ENCODE data around the gene TCTN2. TPM values are rescaled to one million over a fixed set of nuclear protein-coding genes. Genes with fewer than 3 reads are reported as not detected.

Gene TCTN2
- 6.6 TPM for total RNA-seq
- long read RNA-seq, partial matches to known transcripts = 2 of 4 reads
- long read RNA-seq, other reads (novel, unspliced or antisense) = 2 of 4 reads

DNA sequence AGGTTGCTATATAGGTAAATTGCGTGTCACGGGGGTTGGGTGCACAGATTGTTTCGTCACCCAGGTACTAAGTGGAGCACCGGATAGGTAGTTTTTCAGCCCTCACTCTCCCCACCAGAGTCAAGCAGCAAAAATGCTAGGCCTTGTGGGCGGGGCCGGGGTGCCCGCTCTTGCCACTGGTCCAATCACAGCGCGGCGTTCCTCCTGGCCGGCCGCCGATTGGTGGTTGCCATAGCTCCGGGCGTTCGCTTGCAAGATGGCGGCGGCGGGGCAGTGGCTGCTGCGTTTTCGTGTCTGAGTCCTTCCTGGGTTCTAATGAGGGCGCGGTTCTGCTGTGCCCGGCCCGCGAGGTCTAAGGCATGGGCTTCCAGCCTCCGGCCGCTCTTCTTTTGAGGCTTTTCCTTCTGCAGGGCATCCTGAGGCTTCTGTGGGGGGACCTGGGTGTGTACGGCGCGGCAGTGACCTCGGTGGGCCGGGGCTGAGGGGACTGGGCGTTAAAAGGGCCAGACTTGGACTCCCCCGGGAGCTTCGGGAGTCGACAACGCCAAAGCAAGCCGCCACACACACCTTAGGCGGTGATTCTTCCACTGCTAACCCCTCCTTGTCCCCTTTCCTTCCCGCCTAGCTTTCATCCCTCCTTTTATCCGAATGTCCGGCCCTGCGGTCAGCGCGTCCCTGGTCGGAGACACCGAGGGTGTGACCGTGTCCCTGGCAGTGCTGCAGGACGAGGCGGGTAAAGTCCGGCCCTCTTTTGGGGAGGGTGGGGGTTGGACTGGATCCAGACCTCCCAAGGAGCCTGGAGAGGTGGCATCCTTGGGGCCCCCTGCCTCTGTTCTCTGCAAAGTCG is at the start of gene TCTN2:
Gene TCTN2, plus strand, starts transcription at position 232 of the 847 bp plus-strand sequence. Its CDS starts 128 bp downstream, at position 360.
- DNase-seq (ENCODE audit: low spot score) = peak; percentile 97

DNA sequence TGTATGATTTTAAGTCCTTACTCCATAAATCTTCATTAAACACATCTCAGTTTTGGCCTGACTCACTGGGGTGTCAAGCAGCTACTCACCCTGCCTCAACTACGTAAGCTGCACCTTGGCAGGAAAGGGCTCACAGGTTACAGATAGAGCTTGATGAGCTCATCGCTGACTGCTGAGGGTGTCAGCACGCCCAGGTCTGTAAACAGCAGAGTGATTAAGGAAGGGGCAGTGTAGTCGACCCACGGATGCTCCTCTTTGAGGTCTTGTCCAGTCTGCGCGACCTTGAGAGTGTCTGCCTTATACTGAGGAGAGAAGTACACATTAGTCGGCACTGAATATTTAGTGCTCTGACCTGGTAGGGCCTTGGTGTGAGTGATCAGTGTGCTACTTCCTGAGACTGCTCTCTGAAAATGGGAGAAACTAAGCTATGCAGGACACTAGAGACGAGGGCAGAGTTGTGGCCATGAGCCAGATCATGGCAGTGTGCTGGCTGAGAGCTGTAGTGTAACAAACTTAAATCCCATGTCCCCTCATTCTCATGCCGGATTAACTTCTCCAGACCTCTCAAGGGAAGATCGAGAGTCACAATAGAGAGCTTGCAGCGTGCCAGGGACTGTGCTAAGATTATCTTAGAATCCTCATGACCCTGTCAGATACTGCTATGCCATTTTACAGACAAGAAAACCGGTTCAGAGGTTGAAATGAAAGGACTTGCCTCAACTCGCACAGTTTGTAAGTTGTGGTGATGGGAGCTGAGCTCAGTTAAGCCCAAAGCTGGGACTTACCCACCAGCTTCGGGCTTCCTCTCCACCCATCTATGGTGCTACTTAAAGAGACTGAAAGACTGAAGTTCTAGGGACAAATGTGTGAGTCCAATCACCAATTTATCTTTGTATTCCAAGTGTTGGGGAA is 49.0 kb upstream of the TCTN2 start:
- DNase-seq (ENCODE audit: low spot score) = no peak

DNA sequence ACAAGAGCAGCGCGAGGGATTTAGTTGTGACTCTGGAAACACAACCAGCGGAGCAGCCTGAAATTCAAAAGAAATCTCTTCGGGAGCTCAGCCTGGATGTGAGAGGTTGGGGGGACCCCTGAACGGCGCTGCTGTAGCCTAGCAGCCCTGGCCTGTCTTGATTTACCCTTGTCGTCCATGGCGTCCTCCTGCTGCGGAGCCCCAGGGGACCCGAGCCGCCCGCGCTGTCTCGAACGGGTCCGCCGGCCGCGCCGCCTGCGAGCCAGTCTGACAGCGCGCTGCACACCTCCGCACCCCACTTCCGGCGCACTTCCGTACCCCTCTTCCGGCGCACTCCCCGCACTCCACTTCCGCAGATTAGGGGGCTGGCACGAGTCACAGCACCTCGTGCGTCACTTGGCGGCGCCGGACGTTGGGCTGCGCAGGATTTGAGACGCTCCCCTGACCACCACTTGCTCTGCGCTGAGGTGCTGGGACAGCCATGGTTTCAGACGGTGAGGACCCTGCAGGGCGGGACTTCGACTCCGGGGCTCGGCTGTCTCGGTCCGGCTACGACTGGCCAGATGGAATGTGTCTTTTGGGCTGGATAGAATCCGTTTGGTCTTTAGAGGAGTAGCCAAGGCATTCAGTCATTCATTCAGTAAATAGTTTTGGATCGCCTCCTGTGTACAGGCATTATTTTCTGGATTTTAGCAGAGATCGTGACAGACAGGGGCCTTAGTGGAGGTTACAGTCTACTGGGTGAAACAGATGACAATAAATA is 37.4 kb upstream of the TCTN2 start, which contains the start of the genes EIF2B1 and GTF2H3:
Gene EIF2B1, minus strand, starts transcription at position 308 of the 763 bp plus-strand sequence. Its CDS starts 129 bp downstream, at position 179.
Gene GTF2H3, plus strand, starts transcription at position 451 of the 763 bp plus-strand sequence. Its CDS starts 31 bp downstream, at position 482.
- peak; percentile 98 for DNase-seq (ENCODE audit: low spot score)

DNA sequence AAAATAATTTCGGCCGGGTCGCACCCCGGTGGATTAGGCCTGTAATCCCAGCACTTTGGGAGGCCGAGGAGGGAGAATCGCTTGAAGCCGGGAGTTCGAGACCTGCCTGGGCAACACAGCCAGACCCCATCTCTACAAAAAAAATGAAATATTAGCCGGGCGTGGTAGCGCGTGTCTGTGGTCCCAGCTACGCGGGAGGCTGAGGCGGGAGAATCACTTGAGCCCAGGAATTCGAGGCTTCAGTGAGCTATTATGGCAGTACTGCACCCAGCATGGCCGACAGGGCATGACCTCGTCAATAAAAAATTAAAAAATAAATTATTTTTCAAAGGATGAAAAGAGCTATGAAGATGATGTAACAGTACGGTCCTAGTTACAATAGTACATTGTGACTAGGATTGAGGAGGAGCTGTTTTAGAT is 36.8 kb upstream of the TCTN2 start:
- DNase-seq (ENCODE audit: low spot score) = no peak

- DNase-seq (ENCODE audit: low spot score) = no peak
These were observed 27.0 kb upstream of the TCTN2 start for GRCh38 chr12:123643911-123644310.

DNA sequence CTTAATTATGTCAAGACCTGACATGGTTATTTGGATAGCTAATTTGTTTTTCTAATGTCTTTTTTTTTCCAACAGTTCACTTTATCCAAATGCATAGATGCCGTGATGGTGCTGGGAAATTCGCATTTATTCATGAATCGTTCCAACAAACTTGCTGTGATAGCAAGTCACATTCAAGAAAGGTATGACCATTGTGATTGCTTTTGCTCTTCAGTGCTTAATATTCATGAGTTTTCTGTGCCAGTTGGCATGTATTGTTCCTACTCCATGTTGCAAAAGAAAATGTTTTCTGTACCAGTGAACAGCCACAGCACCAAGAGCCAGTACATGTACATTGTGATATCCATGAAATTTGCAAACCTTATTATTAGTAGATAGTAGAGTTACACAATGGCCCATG is 25.5 kb upstream of the TCTN2 start:
- no peak for DNase-seq (ENCODE audit: low spot score)

GRCh38 chr12:123645878-123646277 is 25.0 kb upstream of the TCTN2 start:
- DNase-seq (ENCODE audit: low spot score) = no peak

- DNase-seq (ENCODE audit: low spot score) = no peak
These were observed 22.5 kb upstream of the TCTN2 start for GRCh38 chr12:123648401-123648800.

DNA sequence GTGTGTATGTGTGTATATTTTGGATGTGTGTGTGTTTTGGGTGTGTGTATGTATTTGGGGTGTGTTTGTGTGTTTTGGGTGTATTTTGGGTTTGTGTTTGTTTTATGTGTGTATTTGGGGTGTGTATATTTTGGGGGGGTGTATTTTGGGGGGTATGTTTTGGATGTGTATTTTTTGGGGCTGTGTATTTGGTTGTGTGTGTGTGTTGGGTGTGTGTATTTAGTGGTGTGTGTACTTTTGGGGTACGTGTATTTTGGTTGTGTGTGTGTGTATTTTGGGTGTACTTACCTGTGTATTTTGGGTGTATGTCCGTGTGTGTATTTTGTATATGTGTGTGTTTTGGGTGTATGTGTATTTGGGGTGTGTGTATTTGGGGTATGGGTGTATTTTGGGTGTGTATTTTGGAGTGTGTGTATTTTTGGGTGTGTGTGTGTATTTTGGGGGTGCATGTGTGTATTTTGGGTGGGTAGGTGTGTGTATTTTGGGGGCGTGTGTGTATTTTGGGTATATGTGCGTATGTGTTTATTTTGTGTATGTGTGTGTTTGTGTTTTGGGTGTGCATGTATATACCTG is 16.7 kb upstream of the TCTN2 start:
- no peak for DNase-seq (ENCODE audit: low spot score)

- no peak for DNase-seq (ENCODE audit: low spot score)
These were observed 15.5 kb upstream of the TCTN2 start for GRCh38 chr12:123655420-123655819.

- no peak for DNase-seq (ENCODE audit: low spot score)
These were observed 14.5 kb upstream of the TCTN2 start for GRCh38 chr12:123656392-123656791.

DNA sequence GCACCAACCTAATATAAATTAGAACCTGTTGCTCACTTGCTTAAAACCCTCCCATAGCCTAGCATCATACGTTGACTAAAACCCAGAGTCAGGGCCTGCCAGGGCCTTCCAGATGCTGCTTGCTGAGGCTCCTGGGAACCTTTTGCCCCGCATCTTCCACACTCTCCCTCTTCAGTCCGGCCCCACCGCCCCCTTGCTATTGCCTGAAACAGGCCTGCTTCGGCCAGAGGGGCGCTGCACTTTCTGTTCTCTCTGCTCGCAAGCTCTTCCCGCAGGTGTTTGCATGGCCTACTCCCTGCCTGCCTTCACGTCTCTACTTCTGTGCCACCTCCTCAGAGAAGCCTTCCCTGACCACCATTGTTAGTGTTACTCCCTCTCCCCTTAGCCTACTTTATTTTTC is 13.7 kb upstream of the TCTN2 start:
- DNase-seq (ENCODE audit: low spot score) = no peak

GRCh38 chr12:123659996-123660727 is 10.8 kb upstream of the TCTN2 start:
- DNase-seq (ENCODE audit: low spot score) = no peak

DNA sequence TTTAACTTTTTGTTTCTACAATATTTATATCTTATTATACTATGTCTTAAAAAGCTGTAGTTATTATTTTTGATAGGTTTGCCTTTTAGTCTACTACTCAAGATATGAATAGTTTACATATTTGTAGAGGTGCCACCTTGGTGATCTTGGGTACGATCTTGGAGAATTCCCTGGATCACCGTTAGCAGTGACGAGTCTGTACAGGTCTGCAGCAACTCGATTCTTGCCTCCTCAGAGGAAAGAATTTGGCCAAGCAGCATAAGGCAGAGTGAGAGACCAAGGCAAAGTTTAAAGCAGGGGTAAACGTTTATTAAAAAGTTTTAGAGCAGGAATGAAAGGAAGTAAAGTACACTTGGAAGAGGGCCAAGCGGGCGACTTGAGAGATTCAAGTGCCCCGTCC is 3.1 kb upstream of the TCTN2 start:
- DNase-seq (ENCODE audit: low spot score) = no peak

- no peak for DNase-seq (ENCODE audit: low spot score)
These were observed 963 bp downstream of the TCTN2 start for GRCh38 chr12:123671876-123672275.

GRCh38 chr12:123675436-123675835 is 4.5 kb downstream of the TCTN2 start:
- no peak for DNase-seq (ENCODE audit: low spot score)

DNA sequence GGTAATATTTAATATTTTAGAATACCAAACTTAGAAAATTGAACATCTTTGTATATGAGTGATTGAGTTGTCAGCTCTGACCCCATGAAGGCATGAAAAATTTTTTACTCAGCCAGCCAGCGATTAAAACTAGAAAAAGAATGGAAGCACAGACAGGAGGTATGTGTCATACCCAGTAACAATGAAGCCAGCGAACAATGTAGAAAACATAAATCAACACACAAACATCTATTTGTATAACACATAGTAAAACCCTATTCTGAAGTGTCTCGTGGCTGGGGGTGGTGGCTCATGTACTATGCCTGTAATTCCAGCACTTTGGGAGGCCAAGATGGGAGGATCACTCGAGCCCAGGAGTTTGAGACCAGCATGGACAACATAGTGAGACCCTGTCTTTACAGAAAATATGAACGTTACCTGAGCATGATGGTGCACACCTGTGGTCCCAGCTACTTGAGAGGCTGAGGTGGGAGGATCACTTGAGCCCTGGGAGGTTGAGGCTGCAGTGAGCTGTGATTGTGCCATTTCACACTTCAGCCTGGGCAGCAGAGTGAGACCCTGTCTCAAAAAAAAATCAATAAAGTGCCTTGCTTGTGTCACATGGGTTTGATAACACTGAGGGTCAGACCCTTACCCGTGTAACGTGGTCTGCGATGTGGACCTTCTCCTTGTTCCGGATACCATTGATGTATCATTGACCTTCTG is 5.9 kb downstream of the TCTN2 start:
- no peak for DNase-seq (ENCODE audit: low spot score)

- no peak for DNase-seq (ENCODE audit: low spot score)
These were observed 8.1 kb downstream of the TCTN2 start for GRCh38 chr12:123678981-123679380.

- DNase-seq (ENCODE audit: low spot score) = no peak
These were observed 10.7 kb downstream of the TCTN2 start for GRCh38 chr12:123681605-123682004.

All from mesenteric fat pad (tissue), 1 donor.